ENCODE results near the gene OR4K2. TPM values are rescaled to one million over a fixed set of nuclear protein-coding genes. Genes with fewer than 3 reads are reported as not detected.

OR4K2 gene
- total RNA-seq, 1 donor from 2014 or later = not detected

Other genes starting within 250 kb of the OR4K2 start
- gene OR11H2, start 161.3 kb upstream of the OR4K2 start, total RNA-seq = not detected
- not detected for gene OR4Q3, start 131.6 kb upstream of the OR4K2 start, total RNA-seq
- not detected for gene OR4M1, start 101.6 kb upstream of the OR4K2 start, total RNA-seq
- not detected for gene OR4N2, start 71.4 kb upstream of the OR4K2 start, total RNA-seq
- not detected for gene OR4K5, start 45.5 kb downstream of the OR4K2 start, total RNA-seq
- not detected for gene OR4K1, start 55.8 kb downstream of the OR4K2 start, total RNA-seq
- gene OR4K15, start 100.4 kb downstream of the OR4K2 start, total RNA-seq = not detected
- gene OR4Q2, start 127.0 kb downstream of the OR4K2 start, total RNA-seq = not detected
- not detected for gene OR4K14, start 144.2 kb downstream of the OR4K2 start, total RNA-seq
- not detected for gene OR4K13, start 160.9 kb downstream of the OR4K2 start, total RNA-seq
- gene OR4L1, start 184.9 kb downstream of the OR4K2 start, total RNA-seq = not detected
- not detected for gene OR4K17, start 235.6 kb downstream of the OR4K2 start, total RNA-seq

Measured in skeletal muscle tissue (tissue), 1 donor.